ENCODE data around the gene PHKG2.

Gene PHKG2

GRCh38 chr16:30728899-30729672 is 19.1 kb upstream of the PHKG2 start:
- DNase-seq: no peak

- no peak for DNase-seq
Observed at GRCh38 chr16:30731411-30731810, 16.8 kb upstream of the PHKG2 start.

GRCh38 chr16:30736995-30737793 is 11.0 kb upstream of the PHKG2 start:
- DNase-seq: no peak

GRCh38 chr16:30737794-30738648 is 10.2 kb upstream of the PHKG2 start:
- DNase-seq: no peak

- no peak for DNase-seq
Observed at GRCh38 chr16:30738984-30739951, 9.0 kb upstream of the PHKG2 start.

- DNase-seq: no peak
Observed at GRCh38 chr16:30740364-30741251, 7.6 kb upstream of the PHKG2 start.

GRCh38 chr16:30741461-30741914 is 6.7 kb upstream of the PHKG2 start:
- no peak for DNase-seq

- no peak for DNase-seq
Observed at GRCh38 chr16:30743716-30744115, 4.5 kb upstream of the PHKG2 start.

- DNase-seq: no peak
Observed at GRCh38 chr16:30744183-30744582, 4.0 kb upstream of the PHKG2 start.

- DNase-seq: no peak
Observed at GRCh38 chr16:30745082-30745481, 3.1 kb upstream of the PHKG2 start.

- DNase-seq: no peak
Observed at GRCh38 chr16:30746638-30747175, 1.5 kb upstream of the PHKG2 start.

GRCh38 chr16:30747331-30747730 is 894 bp upstream of the PHKG2 start:
- DNase-seq: no peak

GRCh38 chr16:30748634-30749445 is 615 bp downstream of the PHKG2 start:
- DNase-seq: no peak

- no peak for DNase-seq
Observed at GRCh38 chr16:30750201-30750600, 2.0 kb downstream of the PHKG2 start.

- no peak for DNase-seq
Observed at GRCh38 chr16:30750876-30751465, 2.7 kb downstream of the PHKG2 start.

- no peak for DNase-seq
Observed at GRCh38 chr16:30753596-30753995, 5.4 kb downstream of the PHKG2 start.

- no peak for DNase-seq
Observed at GRCh38 chr16:30755955-30756780, 7.9 kb downstream of the PHKG2 start.

- DNase-seq: no peak
Observed at GRCh38 chr16:30756781-30757100, 8.5 kb downstream of the PHKG2 start.

GRCh38 chr16:30757316-30757715 is 9.1 kb downstream of the PHKG2 start:
- no peak for DNase-seq

Data from cortex of kidney (tissue), 1 donor.